ENCODE data around the gene SLC6A18. TPM values are rescaled to one million over a fixed set of nuclear protein-coding genes. Genes with fewer than 3 reads are reported as not detected.

The SLC6A18 gene
- total RNA-seq, 1 donor from 2014 or later = not detected

GRCh38 chr5:1210832-1211251, 14.3 kb upstream of the SLC6A18 start:
- ChIA-PET CTCF (no interaction called here), POLR2A (no interaction called here)
- no peak for ATAC-seq (ENCODE audit: low read depth)
- peaks cover 3% of the 10 kb centered on the region for H3K9me3 Mint-ChIP-seq
- H3K36me3 Mint-ChIP-seq (ENCODE audit: low read depth) = no peaks in the 10 kb centered on the region
- H3K4me3 Mint-ChIP-seq = no peak overlapping the region
- TF ChIP-seq, protein P1, sequence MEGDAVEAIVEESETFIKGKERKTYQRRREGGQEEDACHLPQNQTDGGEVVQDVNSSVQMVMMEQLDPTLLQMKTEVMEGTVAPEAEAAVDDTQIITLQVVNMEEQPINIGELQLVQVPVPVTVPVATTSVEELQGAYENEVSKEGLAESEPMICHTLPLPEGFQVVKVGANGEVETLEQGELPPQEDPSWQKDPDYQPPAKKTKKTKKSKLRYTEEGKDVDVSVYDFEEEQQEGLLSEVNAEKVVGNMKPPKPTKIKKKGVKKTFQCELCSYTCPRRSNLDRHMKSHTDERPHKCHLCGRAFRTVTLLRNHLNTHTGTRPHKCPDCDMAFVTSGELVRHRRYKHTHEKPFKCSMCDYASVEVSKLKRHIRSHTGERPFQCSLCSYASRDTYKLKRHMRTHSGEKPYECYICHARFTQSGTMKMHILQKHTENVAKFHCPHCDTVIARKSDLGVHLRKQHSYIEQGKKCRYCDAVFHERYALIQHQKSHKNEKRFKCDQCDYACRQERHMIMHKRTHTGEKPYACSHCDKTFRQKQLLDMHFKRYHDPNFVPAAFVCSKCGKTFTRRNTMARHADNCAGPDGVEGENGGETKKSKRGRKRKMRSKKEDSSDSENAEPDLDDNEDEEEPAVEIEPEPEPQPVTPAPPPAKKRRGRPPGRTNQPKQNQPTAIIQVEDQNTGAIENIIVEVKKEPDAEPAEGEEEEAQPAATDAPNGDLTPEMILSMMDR (IDR thresholded peaks at IDR 0.05) = no peak
- no peaks in the 10 kb centered on the region for H3K4me1 Mint-ChIP-seq
- intact Hi-C loops (cut with micrococcal nuclease) = no loop called here
- H3K27ac Mint-ChIP-seq = no peak overlapping the region
- peaks cover 13% of the 10 kb centered on the region for H3K27me3 Mint-ChIP-seq
- DNase-seq = no peak

GRCh38 chr5:1211701-1212100, 13.5 kb upstream of the SLC6A18 start:
- TF ChIP-seq, protein P1 (IDR thresholded peaks at IDR 0.05) = no peak
- Mint-ChIP-seq H3K27me3 (peaks cover 10% of the 10 kb centered on the region), H3K9me3 (peaks cover 3% of the 10 kb centered on the region), H3K36me3 (ENCODE audit: low read depth) (no peaks in the 10 kb centered on the region), H3K27ac (no peak overlapping the region), H3K4me1 (no peaks in the 10 kb centered on the region), H3K4me3 (no peak overlapping the region)
- POLR2A ChIA-PET = no interaction called here
- intact Hi-C loops (cut with micrococcal nuclease) = no loop called here
- ATAC-seq (ENCODE audit: low read depth) = no peak
- CTCF ChIA-PET = no interaction called here
- no peak for DNase-seq

GRCh38 chr5:1212271-1212670, 12.9 kb upstream of the SLC6A18 start:
- CTCF ChIA-PET = no interaction called here
- H3K27ac Mint-ChIP-seq = no peak overlapping the region
- no peaks in the 10 kb centered on the region for H3K4me1 Mint-ChIP-seq
- POLR2A ChIA-PET = no interaction called here
- no peak for DNase-seq
- TF ChIP-seq, protein P1 (IDR thresholded peaks at IDR 0.05) = no peak
- no peaks in the 10 kb centered on the region for H3K36me3 Mint-ChIP-seq (ENCODE audit: low read depth)
- intact Hi-C loops (cut with micrococcal nuclease) = no loop called here
- H3K9me3 Mint-ChIP-seq = peaks cover 3% of the 10 kb centered on the region
- no peak for ATAC-seq (ENCODE audit: low read depth)
- peaks cover 10% of the 10 kb centered on the region for H3K27me3 Mint-ChIP-seq
- no peak overlapping the region for H3K4me3 Mint-ChIP-seq

DNA sequence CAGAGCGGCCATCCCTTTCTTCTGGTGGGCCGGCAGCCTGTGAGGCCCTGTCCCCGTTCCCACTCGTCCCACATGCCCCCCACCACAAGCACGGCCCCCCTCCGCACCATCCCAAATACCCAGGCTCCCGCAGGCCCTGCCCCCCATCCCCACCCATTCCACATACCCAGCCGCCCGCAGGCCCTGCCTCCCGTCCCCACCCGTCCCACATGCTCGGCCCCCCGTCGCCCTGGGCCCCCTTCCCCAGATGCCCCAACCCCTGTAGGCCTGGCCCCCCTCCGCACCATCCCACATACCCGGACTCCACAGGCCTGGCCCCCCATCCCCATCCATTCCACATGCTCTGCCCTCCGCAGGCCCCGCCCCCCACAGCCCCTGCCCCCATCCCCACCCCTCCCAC, 12.3 kb upstream of the SLC6A18 start:
- intact Hi-C loops (cut with micrococcal nuclease) = no loop called here
- DNase-seq = no peak
- ATAC-seq (ENCODE audit: low read depth) = no peak
- no peak overlapping the region for H3K27ac Mint-ChIP-seq
- no peaks in the 10 kb centered on the region for H3K4me1 Mint-ChIP-seq
- no peaks in the 10 kb centered on the region for H3K36me3 Mint-ChIP-seq (ENCODE audit: low read depth)
- POLR2A ChIA-PET = no interaction called here
- peaks cover 7% of the 10 kb centered on the region for H3K27me3 Mint-ChIP-seq
- TF ChIP-seq, protein P1 (IDR thresholded peaks at IDR 0.05) = no peak
- CTCF ChIA-PET = no interaction called here
- H3K9me3 Mint-ChIP-seq = peaks cover 3% of the 10 kb centered on the region
- no peak overlapping the region for H3K4me3 Mint-ChIP-seq

- H3K27ac Mint-ChIP-seq = no peak overlapping the region
- intact Hi-C loops (cut with micrococcal nuclease) = no loop called here
Observed at GRCh38 chr5:1213508-1214162, 11.5 kb upstream of the SLC6A18 start.

More at GRCh38 chr5:1213508-1214162, 11.5 kb upstream of the SLC6A18 start:
- no peak overlapping the region for H3K4me3 Mint-ChIP-seq
- no peaks in the 10 kb centered on the region for H3K36me3 Mint-ChIP-seq (ENCODE audit: low read depth)
- TF ChIP-seq, protein P1 (IDR thresholded peaks at IDR 0.05) = no peak
- H3K4me1 Mint-ChIP-seq = no peaks in the 10 kb centered on the region
- H3K9me3 Mint-ChIP-seq = peaks cover 3% of the 10 kb centered on the region
- no peak for ATAC-seq (ENCODE audit: low read depth)
- ChIA-PET CTCF (no interaction called here), POLR2A (no interaction called here)
- peaks cover 9% of the 10 kb centered on the region for H3K27me3 Mint-ChIP-seq
- no peak for DNase-seq

All from activated B cell treated with CpG ODN at 0.5 μM for 24 hours (primary cell).